ENCODE results near the gene RBBP4. TPM values are rescaled to one million over a fixed set of nuclear protein-coding genes. Genes with fewer than 3 reads are reported as not detected.

RBBP4 gene
- total and polyA plus RNA-seq, 2 of the 8 experiments (the other 6 are each of a cell fraction or from before 2014, with no cell fraction given) = 147 to 397 TPM

- TF ChIP-seq EGR1 (IDR thresholded peaks at IDR 0.05; ENCODE audit: borderline replicate concordance, low read depth, low read length) = no peak
- TF ChIP-seq YY1 (IDR thresholded peaks at IDR 0.05; ENCODE audit: low read depth, low read length) = no peak
- no peak for TF ChIP-seq E2F6 (IDR thresholded peaks at IDR 0.05)
- no peak for TF ChIP-seq GABPA (IDR thresholded peaks at IDR 0.05; ENCODE audit: borderline replicate concordance, insufficient read depth, low read length)
- TF ChIP-seq CHD7 (IDR thresholded peaks at IDR 0.05; ENCODE audit: insufficient replicate concordance, low read length) = no peak
- no peak for TF ChIP-seq CEBPB (IDR thresholded peaks at IDR 0.05; ENCODE audit: low read depth, low read length)
- peak; percentile 98 for TF ChIP-seq BACH1 (IDR thresholded peaks at IDR 0.05; ENCODE audit: low read length)
- TF ChIP-seq SP1 (IDR thresholded peaks at IDR 0.05; ENCODE audit: low read depth, low read length) = no peak
- no peak for TF ChIP-seq CHD1 (IDR thresholded peaks at IDR 0.05; ENCODE audit: low read depth, low read length)
- TF ChIP-seq KDM5A (IDR thresholded peaks at IDR 0.05; ENCODE audit: low read length) = no peak
Measured at GRCh38 chr1:32724678-32725614, 73.9 kb downstream of the RBBP4 start (continued).
